AG04449 (cell line): ENCODE data around the gene MRPS31.

ENCODE experiments used
- CTCF ChIA-PET: fragments of 350-600 bp; formaldehyde crosslinking; extraction: SDS; loops from one replicate; lab custom pipeline; 2021; ENCODE audit warnings: antibody characterized with exemption; lab: Yijun Ruan, JAX
- POLR2A ChIA-PET: fragments of 400-600, 350-600 bp; formaldehyde crosslinking; extraction: SDS; loops from one replicate; lab custom pipeline; 2020; ENCODE audit warnings: antibody characterized with exemption, inconsistent platforms; lab: Yijun Ruan, JAX
- DNase-seq: peaks from one replicate; pipeline ENCODE4 v3.0.0-alpha.2; 2010; ENCODE audit warnings: low read depth, low spot score
- H3K4me3 ChIP-seq: 2 replicates; pipeline ENCODE4 v1.5.1; 2011; ENCODE audit warnings: low read depth, mild to moderate bottlenecking, control low read depth, low read length
- TF ChIP-seq, protein P1 (sequence below): IDR thresholded peaks from one replicate; pipeline ENCODE4 v1.5.1; 2011; ENCODE audit warnings: mild to moderate bottlenecking, moderate library complexity, low read length, control low read depth, inconsistent platforms; ENCODE audit not compliant: insufficient read depth; ENCODE audit errors: missing control alignments

Gene MRPS31

DNA sequence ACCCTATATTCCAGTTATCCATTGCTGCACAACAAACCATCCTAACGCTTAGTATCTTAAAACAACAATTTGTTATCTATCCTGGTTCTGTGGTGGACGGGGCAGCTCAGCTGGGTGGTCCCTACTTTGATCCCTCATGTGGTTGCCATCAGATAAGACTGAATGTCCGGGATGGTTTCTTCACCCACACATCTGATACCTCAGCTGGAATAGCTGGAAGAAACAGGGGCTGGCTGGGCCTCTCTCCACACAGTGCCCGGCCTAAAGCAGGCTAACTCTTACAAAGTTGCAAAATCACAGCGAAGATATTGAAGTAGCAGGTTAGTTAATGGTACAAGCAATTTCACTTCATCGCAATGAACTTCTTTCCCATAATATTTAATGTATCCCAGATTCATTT is 3.7 kb upstream of the MRPS31 start:
- ChIA-PET POLR2A (no interaction called here), CTCF (interaction anchor here (0.7 to 1.6 kb wide), 3 partner anchors 10 to 279 kb away, joined by 3 to 6 read pairs (median 3); no protein-coding TSS in a partner anchor)
- no peak for DNase-seq
- TF ChIP-seq, protein P1, sequence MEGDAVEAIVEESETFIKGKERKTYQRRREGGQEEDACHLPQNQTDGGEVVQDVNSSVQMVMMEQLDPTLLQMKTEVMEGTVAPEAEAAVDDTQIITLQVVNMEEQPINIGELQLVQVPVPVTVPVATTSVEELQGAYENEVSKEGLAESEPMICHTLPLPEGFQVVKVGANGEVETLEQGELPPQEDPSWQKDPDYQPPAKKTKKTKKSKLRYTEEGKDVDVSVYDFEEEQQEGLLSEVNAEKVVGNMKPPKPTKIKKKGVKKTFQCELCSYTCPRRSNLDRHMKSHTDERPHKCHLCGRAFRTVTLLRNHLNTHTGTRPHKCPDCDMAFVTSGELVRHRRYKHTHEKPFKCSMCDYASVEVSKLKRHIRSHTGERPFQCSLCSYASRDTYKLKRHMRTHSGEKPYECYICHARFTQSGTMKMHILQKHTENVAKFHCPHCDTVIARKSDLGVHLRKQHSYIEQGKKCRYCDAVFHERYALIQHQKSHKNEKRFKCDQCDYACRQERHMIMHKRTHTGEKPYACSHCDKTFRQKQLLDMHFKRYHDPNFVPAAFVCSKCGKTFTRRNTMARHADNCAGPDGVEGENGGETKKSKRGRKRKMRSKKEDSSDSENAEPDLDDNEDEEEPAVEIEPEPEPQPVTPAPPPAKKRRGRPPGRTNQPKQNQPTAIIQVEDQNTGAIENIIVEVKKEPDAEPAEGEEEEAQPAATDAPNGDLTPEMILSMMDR, result no peak
- H3K4me3 ChIP-seq, result no peak overlapping the region

DNA sequence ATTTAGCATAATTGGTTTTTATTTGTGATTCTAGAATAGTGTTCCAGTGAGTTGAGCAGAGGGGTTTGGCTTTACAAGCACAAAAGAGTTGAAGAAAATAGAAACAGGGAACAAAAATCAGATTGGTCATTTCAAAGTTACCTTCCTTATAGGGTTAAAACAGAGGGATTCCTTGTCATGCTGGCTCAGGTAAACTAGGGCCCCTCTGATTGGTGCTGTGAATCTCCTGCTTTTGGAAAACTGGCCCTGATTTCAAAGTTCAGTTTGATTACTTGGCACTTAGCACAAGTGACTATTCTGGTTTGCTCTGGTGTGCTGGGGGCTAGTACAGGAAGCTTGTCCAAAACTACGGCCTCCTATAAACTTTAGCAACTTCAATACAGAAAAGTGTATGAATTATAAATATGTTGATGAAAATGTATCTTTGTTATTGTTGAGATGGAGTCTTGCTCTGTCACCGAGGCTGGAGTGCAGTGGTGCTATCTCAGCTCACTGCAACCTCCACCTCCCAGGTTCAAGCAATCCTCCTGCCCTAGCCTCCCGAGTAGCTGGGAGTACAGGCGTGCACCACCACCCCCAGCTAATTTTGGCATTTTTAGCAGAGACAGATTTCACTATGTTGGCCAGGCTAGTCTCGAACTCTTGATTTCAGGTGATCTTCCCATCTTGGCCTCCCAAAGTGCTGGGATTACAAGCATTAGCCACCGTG is 1.9 kb upstream of the MRPS31 start:
- H3K4me3 ChIP-seq, result no peak overlapping the region
- ChIA-PET CTCF (no interaction called here), POLR2A (interaction anchor here (1.2 kb wide), 1 partner anchor 16 kb away, joined by 3 read pairs; the partner anchor contains the start of gene SLC25A15)
- TF ChIP-seq, protein P1, result no peak
- DNase-seq, result no peak

DNA sequence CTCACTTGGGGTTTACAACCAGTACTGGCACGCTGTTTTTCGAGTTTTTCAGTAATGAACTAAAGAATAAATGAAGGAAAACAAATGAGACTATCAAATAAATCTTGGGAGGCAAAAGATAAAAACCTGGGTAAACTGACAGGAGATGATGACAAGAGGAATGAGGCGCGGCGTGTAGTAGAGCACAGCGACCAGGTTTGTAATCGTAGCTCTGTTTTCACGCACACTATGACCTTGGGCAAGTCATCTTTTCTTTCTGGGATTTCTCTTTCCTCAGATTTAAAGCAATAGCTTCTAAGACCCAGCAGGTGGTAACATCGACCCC is 419 bp downstream of the MRPS31 start:
- CTCF ChIA-PET, result no interaction called here
- TF ChIP-seq, protein P1, result no peak
- no peak for DNase-seq
- peak overlapping the region; percentile 99 for H3K4me3 ChIP-seq
- POLR2A ChIA-PET, result interaction anchor here (1.2 kb wide), 1 partner anchor 19 kb away, joined by 3 read pairs; the partner anchor contains the start of gene SLC25A15

DNA sequence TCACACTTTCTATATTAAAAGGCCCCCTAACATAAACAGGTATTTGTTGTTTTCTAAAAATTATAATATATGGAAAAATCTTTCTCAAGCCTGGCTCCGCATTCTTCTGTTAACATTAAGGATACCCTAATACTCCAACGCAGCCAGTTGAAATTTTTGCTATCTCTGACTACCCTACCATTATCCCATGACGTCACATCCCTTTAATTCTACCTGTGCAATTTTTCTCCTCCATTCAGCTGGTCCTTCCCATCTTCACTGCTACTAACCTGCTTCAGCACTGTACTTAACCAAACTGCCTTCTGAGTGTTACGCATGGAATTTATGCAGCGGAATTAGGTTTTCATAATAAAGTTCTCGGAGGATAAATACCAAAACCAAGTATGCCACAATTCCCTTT is 1.0 kb downstream of the MRPS31 start:
- CTCF ChIA-PET, result no interaction called here

DNA sequence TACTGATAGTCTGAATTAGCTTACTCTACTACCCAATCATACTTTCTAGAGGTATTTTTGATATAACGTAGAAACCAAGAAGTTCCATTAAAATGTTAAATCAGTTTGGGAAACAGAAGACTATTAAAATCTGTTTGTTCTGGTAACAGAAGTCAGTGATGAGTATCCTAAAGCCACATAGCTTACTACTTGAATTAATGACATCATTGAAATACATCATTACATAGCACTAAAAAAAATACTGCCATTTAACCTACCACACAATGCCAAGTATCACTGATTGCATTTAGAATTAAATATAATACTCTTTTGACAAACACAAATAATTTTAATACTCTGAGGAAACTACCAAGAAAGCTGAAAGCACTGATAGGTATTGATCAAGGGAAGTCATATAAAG is 5.4 kb downstream of the MRPS31 start:
- DNase-seq, result no peak
- TF ChIP-seq, protein P1, result no peak
- H3K4me3 ChIP-seq, result no peak overlapping the region
- POLR2A ChIA-PET, result no interaction called here
- CTCF ChIA-PET, result interaction anchor here (0.9 to 1.3 kb wide), 3 partner anchors 11 to 22 kb away, joined by 3 to 5 read pairs (median 4); no protein-coding TSS in a partner anchor

More for the DNA sequence above, 1.0 kb downstream of the MRPS31 start:
- no peak for DNase-seq
- POLR2A ChIA-PET, result interaction anchor here (1.2 kb wide), 1 partner anchor 20 kb away, joined by 3 read pairs; the partner anchor contains the start of gene SLC25A15
- TF ChIP-seq, protein P1, result no peak
- peak overlapping the region; percentile 99 for H3K4me3 ChIP-seq
